Measurements from ENCODE around the gene UNC5C.

UNC5C gene

DNA sequence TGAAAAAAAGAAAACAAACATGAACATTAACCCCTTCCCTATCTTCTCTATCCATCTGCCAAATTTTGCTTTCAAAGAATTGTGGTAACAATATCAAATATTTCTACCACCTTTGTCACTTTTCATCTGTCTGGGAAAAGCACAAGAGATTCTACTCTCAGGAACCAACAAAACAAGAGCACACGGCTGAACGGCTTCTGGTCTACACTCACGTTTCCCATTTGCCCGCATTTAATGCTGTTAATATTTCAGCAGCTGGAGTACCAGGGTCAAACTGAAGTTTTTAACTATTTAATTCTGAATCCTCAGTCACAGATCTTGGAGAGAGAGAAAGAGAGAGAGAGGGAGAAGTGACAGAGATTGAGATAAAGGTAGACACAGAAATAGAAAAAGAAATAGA is 91.4 kb downstream of the UNC5C start:
- DNase-seq = no peak

DNA sequence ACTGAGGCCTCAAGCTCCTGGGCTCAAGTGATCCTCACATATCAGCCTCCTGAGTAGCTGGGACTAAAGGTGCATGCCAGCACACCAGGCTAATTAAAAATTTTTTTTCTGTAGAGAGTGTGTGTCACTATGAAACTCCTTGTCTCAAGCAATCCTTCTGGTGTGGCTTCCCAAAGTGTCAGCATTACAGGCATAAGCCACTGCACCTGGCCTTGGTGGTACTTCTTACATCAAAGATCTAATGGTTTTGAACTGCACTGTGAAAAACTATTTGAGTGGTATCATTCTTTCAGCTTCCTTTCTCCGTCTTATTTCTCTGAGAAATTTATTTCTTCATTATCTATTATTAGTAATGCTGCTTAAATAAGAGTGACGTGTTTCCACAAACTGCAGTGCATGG is 98.5 kb downstream of the UNC5C start:
- DNase-seq = no peak

DNA sequence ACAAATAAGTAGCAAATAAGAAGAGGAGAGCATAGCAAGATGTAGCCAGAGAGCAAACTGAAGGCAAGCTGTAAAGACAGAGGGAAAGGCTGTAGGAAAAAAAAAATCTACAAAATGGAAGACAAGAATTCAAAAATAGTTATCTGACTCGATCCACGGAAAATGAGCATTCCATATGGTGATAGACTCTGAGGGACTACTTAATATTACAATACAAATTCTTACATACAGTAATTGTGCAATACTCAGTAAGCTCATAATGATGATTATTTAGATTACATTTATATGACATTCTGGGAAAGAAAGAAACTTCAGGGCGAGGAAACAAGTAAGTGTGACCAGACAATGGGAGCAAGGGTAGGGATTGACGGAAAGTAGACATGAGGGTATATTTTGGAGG is 102.6 kb downstream of the UNC5C start:
- no peak for DNase-seq

DNA sequence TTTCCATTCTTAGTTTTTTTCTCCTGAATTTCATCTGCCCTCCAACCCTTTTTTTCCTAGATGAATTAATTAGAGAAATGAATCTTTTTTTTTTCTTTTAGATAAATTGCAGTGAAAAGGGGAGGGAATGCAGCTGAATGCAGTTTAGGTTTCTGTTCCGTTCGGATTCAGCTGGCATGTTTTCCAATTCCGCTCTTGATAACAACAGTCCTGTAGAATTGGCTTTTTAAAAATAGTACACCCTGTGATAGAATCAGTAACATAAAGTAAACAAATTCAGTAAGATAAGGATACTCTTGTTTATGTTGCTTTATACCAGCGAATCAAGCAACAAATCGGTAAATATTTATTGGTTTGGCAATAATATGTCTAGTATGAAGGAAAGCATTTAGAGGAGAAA is 103.5 kb downstream of the UNC5C start:
- no peak for DNase-seq

DNA sequence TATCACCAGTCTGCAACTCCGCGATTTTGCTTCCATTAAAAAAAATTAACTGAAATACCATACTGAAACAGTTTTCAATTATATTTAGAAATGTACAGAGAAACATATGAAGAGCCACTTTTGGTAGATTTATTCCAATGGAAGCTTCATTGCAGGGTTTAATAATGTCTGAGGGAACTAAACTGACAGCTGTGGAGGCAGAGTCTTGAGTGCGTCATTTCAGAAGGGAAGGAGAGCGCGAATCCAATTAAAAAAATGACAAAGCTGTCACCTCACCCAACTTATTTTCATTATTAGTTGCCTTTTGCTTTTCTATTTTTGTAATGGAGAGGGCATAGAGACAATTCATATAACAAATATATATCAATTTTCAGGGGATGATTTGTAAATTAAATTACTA is 104.0 kb downstream of the UNC5C start:
- no peak for DNase-seq

DNA sequence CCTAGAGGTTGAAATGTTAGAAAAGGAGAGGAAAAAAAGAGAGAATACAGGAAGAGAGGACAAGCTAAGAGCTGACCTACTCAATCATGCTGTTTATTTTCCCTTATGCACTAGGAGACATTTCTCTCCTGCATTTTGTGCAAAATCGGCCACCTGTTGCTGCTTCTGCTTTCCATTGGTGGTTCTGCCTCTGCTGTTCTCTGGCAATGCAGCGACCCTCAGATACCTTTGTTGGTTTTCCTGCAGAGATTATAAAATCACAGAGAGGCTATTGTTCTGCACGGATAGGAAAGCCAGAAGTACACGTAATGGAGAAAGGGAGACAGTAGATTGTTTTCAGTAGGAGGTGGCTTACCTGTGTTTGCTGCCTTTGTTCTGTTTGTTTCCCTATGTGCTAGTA is 108.9 kb downstream of the UNC5C start:
- no peak for DNase-seq

DNA sequence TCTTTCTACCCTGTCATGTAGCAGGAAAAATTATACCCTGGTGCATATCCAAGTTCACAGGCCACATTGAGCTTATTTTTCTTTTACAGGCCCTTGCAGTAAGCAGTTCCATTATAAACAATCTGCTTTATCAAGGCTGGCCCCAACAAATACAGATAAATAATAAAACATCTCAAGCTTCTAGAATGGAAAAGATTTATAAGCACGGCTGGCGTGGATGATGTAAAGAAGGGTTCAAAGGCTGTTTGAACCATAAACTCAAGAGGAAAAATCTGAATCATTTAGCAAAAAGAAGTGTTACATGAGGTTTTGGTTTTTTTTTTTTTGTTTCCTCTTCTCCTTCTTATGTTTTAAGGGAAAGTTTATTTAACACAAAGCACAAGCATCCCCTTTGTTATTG is 109.7 kb downstream of the UNC5C start:
- DNase-seq = no peak

DNA sequence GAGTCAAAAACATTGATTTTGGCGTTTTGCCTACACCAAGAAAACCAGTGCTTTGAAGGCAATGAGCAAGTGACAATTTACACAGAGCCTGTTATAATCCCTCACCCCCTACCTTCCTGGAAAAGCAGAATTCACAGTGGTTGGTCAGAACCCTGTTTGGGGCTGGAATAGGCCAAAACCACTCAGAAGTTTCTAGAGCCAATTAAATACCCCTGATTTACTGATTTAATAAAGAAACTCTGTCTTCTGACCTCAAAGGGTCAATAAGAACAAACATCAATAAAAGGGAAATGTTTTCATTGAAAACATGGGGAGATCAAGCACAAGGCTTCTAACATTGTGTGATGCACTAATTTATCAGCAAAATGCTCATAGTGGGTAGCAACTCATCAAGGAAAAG is 116.3 kb downstream of the UNC5C start:
- DNase-seq = no peak

DNA sequence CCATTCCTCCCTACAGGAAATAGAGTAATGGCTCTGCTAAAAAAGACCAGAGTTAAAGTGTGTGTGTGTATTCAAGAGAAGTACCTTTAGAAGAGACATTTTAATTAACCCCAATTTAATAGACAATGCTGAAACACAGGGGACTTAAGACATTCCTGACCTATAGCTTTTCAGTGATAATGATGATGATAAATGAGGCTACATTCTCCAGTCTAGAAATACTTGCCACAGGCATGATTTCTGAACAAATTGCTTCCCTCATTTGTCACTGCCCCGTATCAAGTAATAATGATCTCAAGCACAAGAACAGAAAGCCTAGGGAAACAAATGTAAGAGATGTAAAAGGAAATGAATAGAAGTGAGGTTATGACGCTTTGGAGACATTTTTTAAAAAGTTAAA is 117.1 kb downstream of the UNC5C start:
- no peak for DNase-seq

DNA sequence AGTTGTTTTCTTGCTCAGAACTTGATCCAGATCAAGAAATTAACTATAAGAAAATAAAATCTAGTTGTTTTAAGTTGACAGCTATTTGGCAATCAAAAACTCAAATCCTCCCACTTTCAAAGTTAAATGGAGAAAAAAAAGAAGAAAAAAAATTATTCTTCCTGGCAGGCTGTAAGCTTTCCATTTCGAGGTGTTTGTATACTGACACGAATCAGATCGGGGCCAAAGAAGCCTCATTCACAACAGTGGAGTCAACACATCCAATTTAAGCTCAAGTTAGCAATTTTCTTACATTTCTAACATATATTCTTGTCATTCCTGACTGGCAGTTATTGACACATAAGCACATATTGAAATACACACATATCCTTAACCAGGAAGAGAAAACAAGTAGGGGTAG is 119.4 kb downstream of the UNC5C start:
- DNase-seq = no peak

DNA sequence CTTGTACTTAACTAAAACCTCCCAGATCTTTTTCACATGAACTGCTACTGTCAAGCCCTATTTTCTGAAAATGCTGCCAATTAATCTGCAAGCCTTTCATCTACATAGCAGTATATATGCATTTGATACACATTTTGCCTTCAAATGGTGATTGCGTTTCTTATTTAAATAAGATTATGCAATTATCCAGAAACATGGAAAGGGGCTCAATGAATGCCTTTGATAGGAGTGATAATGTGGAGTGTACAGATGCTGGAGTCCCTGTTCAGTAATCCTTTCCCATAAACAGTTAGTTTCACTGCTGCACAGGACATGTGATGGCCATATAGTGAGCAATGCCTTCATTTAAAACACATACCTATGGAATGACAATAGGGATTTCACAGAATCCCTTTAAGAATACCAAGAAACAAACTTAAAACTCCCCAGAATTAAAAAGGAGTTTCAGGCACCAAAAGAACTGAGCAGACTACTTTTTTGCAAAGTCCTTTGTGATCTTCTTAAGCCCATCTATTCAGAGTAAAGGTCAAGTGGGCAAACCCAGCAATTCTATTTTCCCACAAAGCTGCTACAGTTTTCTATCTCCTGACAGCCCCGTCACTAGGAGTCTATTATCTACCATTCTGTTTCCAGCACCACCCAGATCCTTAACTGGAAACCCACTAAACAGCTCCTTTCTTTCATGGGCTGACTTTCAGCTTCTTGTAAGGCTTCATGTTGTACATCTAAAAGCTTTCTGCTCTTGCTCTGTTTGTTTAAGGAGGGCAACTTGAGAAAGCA is 120.3 kb downstream of the UNC5C start:
- DNase-seq = no peak

DNA sequence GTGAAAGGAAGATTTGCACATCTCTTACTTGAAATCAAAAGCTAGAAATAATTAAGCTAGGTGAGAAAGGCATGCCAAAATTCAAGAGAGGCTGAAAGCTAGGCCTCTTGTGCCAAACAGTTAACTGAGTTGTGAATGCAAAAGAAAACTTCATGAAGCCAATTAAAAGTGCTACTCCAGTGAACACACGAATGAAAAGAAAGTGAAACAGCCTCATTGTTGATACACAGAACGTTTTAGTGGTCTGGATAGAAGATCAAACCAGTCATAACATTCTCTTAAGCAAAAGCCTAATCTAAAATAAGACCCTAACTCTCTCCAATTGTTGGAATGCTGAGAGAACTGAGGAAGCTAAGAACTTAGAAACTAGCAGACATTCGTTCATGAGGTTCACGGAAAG is 122.3 kb downstream of the UNC5C start:
- DNase-seq = no peak

DNA sequence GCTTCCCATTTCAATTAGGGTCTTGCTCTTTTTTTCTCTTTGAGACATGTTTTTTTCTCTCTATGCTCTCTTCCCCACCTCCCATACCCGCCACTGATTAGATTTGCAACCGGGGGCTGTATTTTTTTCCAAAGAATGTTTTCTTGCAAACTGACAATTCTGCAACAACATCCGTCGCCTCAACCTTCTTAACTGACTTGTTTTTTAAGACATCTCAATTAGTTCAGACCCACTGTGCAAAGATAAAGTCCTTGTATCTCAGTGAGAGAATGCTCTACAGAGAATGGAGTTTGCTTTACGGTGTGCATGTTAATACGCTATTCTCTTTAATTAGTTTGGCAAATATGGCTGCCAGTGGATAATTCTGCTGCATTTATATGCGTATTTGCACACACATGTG is 126.3 kb downstream of the UNC5C start:
- no peak for DNase-seq

DNA sequence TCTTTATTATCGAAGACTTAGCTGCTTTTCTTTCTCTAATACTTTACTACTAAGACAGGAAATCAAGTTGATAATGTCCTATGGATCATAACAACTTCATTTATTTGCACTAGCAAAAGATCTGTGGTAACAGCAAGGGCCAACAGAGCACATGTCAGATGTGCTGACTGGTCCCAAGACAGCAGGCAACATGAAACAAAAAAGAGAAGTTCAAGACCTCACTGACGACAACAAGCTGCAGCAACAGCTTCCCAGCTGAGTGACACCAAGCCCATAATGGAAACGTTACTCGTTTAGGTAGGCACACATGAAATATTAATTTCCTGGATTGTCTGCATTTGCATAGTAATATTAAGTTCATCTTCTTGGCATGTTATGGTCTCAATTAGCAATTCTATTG is 126.9 kb downstream of the UNC5C start:
- no peak for DNase-seq

DNA sequence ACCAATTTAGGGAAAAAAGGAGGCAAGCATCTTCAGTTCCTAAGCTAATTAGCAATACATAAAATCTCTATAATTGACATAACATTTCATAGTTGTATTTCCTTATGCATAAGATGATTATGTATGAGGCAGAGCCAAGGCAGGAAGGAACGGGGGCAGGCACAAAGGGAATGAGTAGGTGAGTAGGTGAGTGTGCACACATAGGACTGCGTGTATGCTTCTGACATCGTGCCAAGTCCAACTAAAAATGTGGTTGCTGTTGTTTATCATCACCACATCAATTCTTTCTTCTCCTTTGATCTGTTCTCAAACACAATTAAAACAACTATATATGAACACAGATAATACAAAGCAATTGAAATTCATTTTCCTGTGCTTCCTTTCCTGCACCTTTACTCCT is 131.2 kb downstream of the UNC5C start:
- DNase-seq = no peak

DNA sequence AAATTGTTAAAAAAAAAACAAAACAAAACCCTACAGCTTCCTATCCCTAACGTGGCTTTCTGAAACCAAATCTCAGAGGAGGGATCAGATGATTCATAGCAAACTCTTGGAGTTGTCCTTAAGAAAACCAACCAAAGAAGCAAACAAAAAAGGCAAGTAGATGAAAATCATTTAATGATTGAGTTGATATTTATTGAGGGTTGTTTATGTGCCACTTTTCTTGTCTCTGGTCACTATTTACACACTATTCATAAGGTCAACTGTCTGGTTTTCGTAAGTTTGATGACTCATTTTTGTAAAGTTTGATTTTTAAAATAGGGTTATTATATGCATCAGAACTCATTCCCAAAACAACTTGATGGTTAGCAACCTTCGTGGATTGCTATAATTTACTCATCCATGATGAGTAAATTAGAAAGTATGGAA is 133.4 kb downstream of the UNC5C start:
- no peak for DNase-seq

DNA sequence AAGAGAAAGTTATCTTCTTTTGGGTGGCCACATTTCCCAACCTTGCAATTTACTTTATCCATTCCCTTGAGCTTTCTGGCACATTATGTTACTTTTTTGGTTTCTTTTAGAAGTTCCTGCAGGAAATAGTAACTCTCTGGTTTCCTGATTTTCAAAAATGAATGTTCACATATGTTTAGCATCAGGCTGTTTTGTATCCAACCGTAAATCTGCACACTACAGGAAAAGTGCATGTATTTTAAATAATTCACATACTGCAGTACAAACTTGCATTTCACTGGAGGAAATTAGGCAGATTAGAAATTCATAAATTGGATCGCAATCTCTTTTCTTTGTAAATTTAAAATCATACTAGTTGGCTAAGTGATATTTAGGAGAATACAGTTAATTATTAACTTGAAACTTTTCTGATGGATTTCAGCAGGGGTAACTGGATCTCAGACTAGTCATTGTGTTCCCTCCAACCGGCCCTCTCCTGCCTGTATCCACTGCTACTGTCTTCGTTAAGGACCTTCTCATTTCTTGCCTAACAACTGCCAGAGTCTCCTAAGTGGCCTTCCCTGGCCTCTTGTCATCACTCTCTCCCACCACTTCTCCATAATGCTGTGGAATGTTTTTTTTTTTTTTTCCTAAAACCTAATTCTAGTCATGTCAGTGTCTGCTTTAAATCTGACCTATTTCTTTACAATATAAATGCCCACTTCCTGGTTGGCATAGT is 137.2 kb downstream of the UNC5C start:
- DNase-seq = no peak

DNA sequence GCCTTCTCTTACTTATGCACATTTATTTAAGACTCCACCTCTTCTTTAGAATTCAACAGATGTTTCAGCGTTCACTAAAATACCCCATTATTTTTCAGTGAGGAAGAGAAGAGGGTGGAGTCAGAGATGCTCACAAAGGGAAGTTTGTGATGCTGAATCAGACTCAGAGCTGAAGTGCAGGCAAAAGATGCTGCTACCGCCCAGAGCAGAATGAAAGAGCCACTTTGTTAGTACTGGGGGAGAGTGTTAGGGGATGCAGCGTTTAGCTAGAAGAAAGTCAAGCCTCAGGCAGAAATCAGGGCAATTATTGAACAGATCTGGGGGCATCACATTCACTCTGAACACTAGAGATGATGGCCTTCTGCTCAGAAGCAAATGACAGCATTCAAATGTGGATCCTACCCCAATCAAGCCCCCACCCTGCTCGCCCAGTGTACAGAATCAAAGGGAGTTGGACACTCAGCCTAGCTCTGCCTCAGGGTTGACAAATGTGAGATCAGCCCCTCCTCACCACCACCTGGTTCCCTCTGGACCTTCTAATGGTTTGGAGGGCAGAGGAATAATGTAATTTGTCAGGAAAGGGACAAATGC is 138.3 kb downstream of the UNC5C start:
- peak; percentile 84 for DNase-seq

DNA sequence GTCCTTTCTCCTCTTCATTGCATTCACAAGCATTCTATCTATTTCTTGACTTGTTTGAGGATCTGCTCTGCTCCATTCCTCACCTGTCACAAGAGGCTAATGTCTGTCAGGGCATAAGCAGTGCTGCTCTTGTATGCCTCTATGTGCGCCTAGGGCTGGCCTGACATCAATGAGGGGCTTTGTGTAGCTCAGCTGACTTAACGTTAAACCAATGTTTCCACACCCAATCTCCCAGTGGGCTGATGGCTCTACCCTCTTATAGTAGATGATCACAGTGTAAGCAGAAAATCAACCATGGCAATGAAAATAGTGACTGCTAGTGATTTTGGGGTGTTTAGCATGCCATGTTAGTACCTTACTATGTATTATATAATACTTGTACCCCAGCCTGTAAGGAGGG is 139.0 kb downstream of the UNC5C start:
- DNase-seq = peak; percentile 54

DNA sequence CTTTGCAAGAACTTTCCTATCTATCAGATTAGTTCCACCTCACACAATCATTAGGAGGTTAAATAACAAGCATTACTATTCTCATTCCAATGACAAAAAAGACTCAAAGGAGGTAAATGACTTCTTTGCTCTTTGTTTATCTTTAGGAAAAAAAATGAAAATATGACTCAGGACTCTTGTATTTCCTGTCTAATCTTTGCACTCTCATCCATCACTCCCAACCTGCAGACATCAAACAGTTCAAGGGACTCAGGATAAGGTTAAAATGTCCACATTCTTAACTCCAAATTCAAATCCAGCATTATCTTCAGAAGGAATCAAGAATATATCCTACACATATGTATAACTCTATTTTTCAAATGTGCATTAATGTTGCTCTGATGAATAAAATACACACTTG is 139.6 kb downstream of the UNC5C start:
- no peak for DNase-seq

DNA sequence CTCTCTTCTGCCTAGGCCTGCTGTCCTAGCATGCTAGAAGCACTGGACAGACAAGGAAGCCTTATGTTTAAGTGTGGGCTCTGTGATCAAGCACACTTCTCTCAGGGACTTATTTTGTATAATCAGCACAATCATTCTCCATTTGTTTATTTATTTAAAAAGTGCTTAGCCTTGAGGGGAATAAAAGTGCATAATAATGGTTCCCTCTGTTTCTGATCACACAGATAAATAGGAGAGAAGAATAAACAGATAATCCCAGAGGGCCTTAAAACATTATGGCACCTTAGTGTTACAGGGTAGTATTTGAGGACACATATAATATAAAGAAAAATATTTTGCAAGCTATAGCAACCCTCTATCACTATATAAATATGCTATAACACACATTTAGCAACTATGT is 146.5 kb downstream of the UNC5C start:
- DNase-seq = no peak

DNA sequence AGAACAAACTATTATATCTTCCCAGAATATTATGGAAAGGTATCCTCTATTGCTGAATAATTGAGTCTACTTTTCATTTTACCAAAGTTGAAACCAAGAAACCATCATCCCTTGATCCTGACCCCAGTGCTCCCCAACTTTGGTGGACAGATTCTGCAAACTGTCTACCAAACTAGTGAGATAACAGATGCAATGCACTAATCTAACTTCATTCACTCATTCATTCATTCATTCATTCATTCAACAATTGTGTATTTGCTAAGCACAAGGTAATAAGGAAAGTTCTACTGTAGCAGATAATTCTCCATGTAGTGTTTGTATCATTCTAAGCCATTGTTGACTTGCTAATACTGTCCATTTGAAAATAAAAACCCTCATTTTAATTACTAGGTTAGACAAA is 150.6 kb downstream of the UNC5C start:
- no peak for DNase-seq

DNA sequence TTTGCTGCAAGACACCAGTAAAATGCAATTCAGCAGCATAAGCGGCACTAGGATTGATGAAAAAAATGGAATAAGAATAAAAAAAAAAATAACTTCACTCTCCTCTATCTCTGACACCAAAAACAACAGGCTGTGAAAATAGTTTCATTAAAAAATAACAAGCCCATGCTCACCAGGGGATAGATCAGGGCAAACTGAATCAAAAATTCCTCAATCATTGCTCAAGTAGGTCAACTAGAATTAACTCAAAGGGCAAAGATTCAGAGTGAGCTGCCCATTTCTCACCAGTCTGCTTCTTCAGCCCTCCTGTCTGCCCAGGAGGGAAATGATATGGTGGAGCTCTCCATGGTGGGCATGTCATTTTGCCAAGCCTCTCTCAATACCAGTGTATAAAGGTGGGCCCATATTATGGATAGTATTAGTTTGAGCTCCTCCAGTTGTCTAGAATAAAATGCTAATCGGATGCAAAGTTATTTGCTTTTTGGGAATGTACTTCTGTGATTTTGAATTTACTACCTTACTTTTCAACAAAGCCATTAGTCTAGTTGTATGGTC is 153.9 kb downstream of the UNC5C start:
- DNase-seq = no peak

DNA sequence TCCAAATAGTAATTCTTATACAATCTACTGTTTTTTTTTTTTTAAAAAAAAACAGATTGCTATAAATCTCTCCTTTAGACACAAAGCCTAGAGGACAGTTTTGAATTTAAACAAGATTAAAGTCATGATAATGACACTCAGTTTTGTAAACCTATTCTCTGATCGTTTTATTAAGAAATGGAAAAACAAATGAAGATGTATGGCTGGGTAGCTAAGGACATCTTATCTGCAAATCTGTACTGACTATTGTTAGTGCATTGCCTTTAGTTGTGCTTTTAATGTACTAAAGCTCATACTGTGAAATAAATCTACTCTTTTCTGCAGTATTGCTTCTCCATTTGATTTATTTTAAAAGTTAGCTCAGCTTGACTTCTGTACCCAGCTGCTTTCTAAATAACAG is 155.0 kb downstream of the UNC5C start:
- no peak for DNase-seq

Data from midbrain (tissue), 1 donor.